Spleen (tissue), 13 donors: Measurements from ENCODE around the gene PRDX5. TPM values are rescaled to one million over a fixed set of nuclear protein-coding genes. Genes with fewer than 3 reads are reported as not detected.

Experiments used
- DNase-seq: peaks from one replicate; pipeline ENCODE4 v3.0.0-alpha.2; 2020
- H3K27ac ChIP-seq, 8 donors: fragments of 200-600 bp; sonication (generic) in 7 of 8; 1 replicate in 4 of 8; 2 replicates in 4 of 8; pipeline versions ENCODE4 v1.5.0 to v1.8.0; 2016 to 2021; ENCODE audit warnings: inconsistent platforms in 4 of 8, mild to moderate bottlenecking in 4 of 8, moderate library complexity in 1 of 8
- H3K27me3 ChIP-seq, 7 donors: fragments of 200-600 bp; sonication (generic) in 6 of 7; replicated peaks in 1 of 7; 1 replicate in 4 of 7; 2 replicates in 3 of 7; pipeline versions ENCODE4 v1.5.0 to v1.8.0; 2016 to 2021; ENCODE audit warnings: inconsistent platforms in 3 of 7, mild to moderate bottlenecking in 1 of 7
- H3K36me3 ChIP-seq, 6 donors: fragments of 200-600 bp; sonication (generic) in 5 of 6; 1 replicate in 4 of 6; 2 replicates in 2 of 6; pipeline versions ENCODE4 v1.5.0 to v1.8.0; 2016 to 2021; ENCODE audit warnings: inconsistent platforms in 2 of 6
- H3K4me1 ChIP-seq, 6 donors: fragments of 200-600 bp; sonication (generic) in 5 of 6; 1 replicate in 3 of 6; 2 replicates in 3 of 6; pipeline versions ENCODE4 v1.5.0 to v1.8.0; 2016 to 2021; ENCODE audit warnings: inconsistent platforms in 3 of 6
- H3K4me3 ChIP-seq, 8 donors: fragments of 200-600 bp; sonication (generic) in 7 of 8; 1 replicate in 4 of 8; 2 replicates in 4 of 8; pipeline versions ENCODE4 v1.5.0 to v1.8.0; 2016 to 2021; ENCODE audit warnings: inconsistent platforms in 4 of 8, mild to moderate bottlenecking in 4 of 8, moderate library complexity in 2 of 8
- H3K9me3 ChIP-seq, 8 donors: fragments of 200-600 bp; sonication (generic) in 7 of 8; 1 replicate in 4 of 8; 2 replicates in 4 of 8; pipeline versions ENCODE4 v1.5.0 to v1.8.0; 2016 to 2021; ENCODE audit warnings: inconsistent platforms in 4 of 8
- POLR2A ChIP-seq, 3 donors: fragments of 450-650 bp; IDR thresholded peaks; one replicate each; pipeline ENCODE4 v1.5.1; 2017; ENCODE audit warnings: antibody characterized with exemption in 3 of 3, mild to moderate bottlenecking in 1 of 3
- POLR2AphosphoS5 ChIP-seq, 3 donors: sonication (generic); formaldehyde crosslinking; IDR thresholded peaks; one replicate each; pipeline ENCODE4 v1.5.1; 2017; ENCODE audit warnings: antibody characterized with exemption in 3 of 3
- WGBS, 5 donors: extraction: QIAGEN DNeasy Blood & Tissue Kit in 3 of 5; methylation state at CpG; one replicate each; pipeline versions ENCODE4 v1.1.5 to v1.1.7; 2013 to 2018; 5-methylcytosine and 5-hydroxymethylcytosine counted together
- intact Hi-C: fragments of 100-400 bp; cut with DNase I; formaldehyde crosslinking; loops from one replicate; pipeline ENCODE4 v1.15.0; 2023; ENCODE audit warnings: low total_unique reads
- long read RNA-seq, 2 donors: transcript quantifications; one replicate each; lab custom pipeline, GENCODE V29; 2026
- polyA plus RNA-seq, 3 donors: library from polyadenylated mRNA; stranded (reverse); fragments of 200-250 nt; gene quantifications; one replicate each; pipeline ENCODE4 v1.2.1, GENCODE V29; 2013
- total RNA-seq, 7 donors: library from RNA; depleted of rRNA in 3 of 7; stranded (reverse); fragments of >200 nt in 3 of 7; fragmentation: NEBNext Ultra II Directional in 4 of 7; extraction: Animal tissue kit (Norgen Biotek cat#: 25700) in 4 of 7; gene quantifications; one replicate each; pipeline versions ENCODE4 v1.1.0 to v1.2.1, GENCODE V29; 2016 to 2021
- TF ChIP-seq, protein P1 (sequence below), 11 experiments: fragments of 200-600 bp in 7 of 11; fragments of 450-650 bp in 4 of 11; sonication (generic) in 4 of 11; IDR thresholded peaks in 8 of 11; conservative IDR thresholded peaks in 3 of 11; 1 replicate in 7 of 11; 2 replicates in 4 of 11; pipeline versions ENCODE4 v1.4.0 to v1.8.0; 2016 to 2021; ENCODE audit warnings: antibody characterized with exemption in 11 of 11, inconsistent platforms in 4 of 11, mild to moderate bottlenecking in 1 of 11
- donor health status: healthy with polysubstance abuse.
- donor health status: DM: no; HTN: no; CAD: no; lungs with moderate emphysema.
- donor health status: DM: no; HTN: no; CAD: no.
- donor health status: Bipolar disorder and iron deficiency.
- donor health status: healthy.
- donor health status: DM: no; HTN: no; CAD: no.
- donor health status: DM: yes; HTN: yes; CAD: no.

PRDX5 gene
- total RNA-seq (100 to 1,000 TPM in 3 of 7 donors, 10 to 100 TPM in 4; 77.0 to 169 (median 95.6) TPM), polyA plus RNA-seq (100 to 1,000 TPM; 181 to 302 (median 237) TPM)
- long read RNA-seq, donor 1, transcript PRDX5-202 (4 exons, 463 nt), result minor isoform, 7 of 193 reads
- long read RNA-seq, donor 1, transcript PRDX5-201 (6 exons, 893 nt), result major isoform, 103 of 193 reads
- long read RNA-seq, donor 1, partial matches to known transcripts, result 68 of 193 reads
- long read RNA-seq, donor 1, other reads (novel, unspliced or antisense), result 15 of 193 reads
- long read RNA-seq, donor 2, transcript PRDX5-201 (6 exons, 893 nt), result major isoform, 76 of 126 reads
- long read RNA-seq, donor 2, partial matches to known transcripts, result 37 of 126 reads
- long read RNA-seq, donor 2, other reads (novel, unspliced or antisense), result 8 of 126 reads

DNA sequence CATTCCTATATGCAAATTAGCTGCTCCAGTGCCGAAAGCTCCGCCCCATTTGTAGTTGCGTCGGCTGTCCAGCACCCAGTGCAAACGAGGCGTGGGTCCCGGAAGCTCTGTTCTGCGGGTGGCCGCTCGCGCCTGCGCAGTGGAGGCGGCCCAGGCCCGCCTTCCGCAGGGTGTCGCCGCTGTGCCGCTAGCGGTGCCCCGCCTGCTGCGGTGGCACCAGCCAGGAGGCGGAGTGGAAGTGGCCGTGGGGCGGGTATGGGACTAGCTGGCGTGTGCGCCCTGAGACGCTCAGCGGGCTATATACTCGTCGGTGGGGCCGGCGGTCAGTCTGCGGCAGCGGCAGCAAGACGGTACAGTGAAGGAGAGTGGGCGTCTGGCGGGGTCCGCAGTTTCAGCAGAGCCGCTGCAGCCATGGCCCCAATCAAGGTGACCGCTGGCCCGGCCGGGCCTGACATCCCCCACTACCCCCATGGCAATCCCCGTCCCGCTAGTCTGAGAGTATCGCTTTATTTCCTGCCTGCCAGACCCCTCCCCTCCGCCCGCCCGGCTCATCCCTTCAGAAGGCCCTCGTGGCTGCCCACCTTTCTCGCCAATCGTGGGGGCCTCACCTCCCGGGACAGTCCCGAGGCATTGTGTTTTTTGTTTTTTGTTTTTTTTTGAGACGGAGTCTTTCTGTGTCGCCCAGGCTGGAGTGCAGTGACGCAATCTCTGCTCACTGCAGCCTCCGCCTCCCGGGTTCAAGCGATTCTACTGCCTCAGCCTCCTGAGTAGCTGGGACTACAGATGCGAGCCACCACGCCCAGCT, at the start of gene PRDX5:
Gene PRDX5 (plus strand): TSS at position 161 of the 805 bp plus-strand sequence. CDS start 95 bp downstream, at position 256.
- peaks cover 0 to 71% (median 45%) of the 10 kb centered on the region in 6 donors for H3K36me3 ChIP-seq
- H3K27ac ChIP-seq, result peak within 1 kb of the TSS; percentile 93 to 100 (median 99)
- 0% methylated on average over 26 to 61 of the region's 61 CpGs for WGBS, 5 donors
- intact Hi-C loops, result no loop called here
- no peaks in the 10 kb centered on the region for H3K9me3 ChIP-seq
- H3K27me3 ChIP-seq, result no peaks in the 10 kb centered on the region
- peaks cover 4 to 62% (median 36%) of the 10 kb centered on the region in 6 donors for H3K4me1 ChIP-seq
- H3K4me3 ChIP-seq, result peak within 1 kb of the TSS; percentile 52 to 79 (median 74)
- DNase-seq, result peak; percentile 99
- TF ChIP-seq, protein P1, sequence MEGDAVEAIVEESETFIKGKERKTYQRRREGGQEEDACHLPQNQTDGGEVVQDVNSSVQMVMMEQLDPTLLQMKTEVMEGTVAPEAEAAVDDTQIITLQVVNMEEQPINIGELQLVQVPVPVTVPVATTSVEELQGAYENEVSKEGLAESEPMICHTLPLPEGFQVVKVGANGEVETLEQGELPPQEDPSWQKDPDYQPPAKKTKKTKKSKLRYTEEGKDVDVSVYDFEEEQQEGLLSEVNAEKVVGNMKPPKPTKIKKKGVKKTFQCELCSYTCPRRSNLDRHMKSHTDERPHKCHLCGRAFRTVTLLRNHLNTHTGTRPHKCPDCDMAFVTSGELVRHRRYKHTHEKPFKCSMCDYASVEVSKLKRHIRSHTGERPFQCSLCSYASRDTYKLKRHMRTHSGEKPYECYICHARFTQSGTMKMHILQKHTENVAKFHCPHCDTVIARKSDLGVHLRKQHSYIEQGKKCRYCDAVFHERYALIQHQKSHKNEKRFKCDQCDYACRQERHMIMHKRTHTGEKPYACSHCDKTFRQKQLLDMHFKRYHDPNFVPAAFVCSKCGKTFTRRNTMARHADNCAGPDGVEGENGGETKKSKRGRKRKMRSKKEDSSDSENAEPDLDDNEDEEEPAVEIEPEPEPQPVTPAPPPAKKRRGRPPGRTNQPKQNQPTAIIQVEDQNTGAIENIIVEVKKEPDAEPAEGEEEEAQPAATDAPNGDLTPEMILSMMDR (IDR thresholded peaks at IDR 0.05 in 8 of 11, conservative IDR thresholded peaks at IDR 0.05 in 3 of 11), result peak; percentile 36 to 83 (median 72)
- TF ChIP-seq POLR2A (IDR thresholded peaks at IDR 0.05) (peak in 2 of 3 donors; percentile 44 to 77), POLR2AphosphoS5 (IDR thresholded peaks at IDR 0.05) (peak; percentile 88 to 95 (median 93))

DNA sequence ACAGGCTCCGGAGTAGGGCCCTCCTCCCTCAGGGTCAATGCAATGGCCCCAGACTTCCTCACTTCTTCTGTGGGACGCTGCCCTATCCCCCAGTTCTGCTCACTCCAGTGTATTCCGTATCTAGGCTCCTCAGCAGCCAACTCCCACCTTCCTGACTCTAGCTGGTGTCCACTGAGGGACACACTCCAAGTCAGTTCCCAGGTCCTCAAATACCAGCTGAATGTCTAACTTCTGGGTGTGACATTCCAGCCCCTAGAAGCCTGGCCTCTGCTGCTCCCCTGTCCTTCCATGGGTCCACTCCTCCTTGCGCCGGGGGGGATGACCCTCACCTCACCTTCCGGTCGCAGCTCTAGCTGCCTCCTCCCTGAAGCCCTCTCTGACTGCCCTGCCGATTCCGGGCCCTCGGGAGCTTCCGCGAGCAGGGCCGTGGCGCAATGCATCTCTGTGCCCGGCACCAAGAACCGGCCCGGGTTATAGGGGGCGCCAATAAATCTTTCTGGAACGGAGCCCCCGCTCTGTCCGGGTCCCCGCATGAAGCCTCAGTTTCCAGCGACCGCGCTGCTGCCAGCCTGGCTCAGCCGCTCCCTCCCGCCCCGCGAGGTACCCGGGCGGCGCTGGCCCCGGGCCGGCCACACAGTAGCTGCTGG, 48.9 kb upstream of the PRDX5 start:
- DNase-seq, result peak; percentile 94
- WGBS, 5 donors, result 1 to 5% (median 2%) methylated on average over 17 to 34 of the region's 34 CpGs
- Histone ChIP-seq H3K36me3 (peaks cover 0 to 36% (median 16%) of the 10 kb centered on the region in 6 donors), H3K27me3 (no peaks in the 10 kb centered on the region), H3K9me3 (no peaks in the 10 kb centered on the region), H3K4me3 (peak overlapping the region; percentile 61 to 99 (median 90)), H3K4me1 (peaks cover 27 to 56% (median 39%) of the 10 kb centered on the region in 6 donors), H3K27ac (peak overlapping the region; percentile 80 to 100 (median 98))
- intact Hi-C loops, result no loop called here
- peak in 1 of 3 donors; percentile 32 for TF ChIP-seq POLR2A (IDR thresholded peaks at IDR 0.05)
- TF ChIP-seq POLR2AphosphoS5 (IDR thresholded peaks at IDR 0.05), result no peak

DNA sequence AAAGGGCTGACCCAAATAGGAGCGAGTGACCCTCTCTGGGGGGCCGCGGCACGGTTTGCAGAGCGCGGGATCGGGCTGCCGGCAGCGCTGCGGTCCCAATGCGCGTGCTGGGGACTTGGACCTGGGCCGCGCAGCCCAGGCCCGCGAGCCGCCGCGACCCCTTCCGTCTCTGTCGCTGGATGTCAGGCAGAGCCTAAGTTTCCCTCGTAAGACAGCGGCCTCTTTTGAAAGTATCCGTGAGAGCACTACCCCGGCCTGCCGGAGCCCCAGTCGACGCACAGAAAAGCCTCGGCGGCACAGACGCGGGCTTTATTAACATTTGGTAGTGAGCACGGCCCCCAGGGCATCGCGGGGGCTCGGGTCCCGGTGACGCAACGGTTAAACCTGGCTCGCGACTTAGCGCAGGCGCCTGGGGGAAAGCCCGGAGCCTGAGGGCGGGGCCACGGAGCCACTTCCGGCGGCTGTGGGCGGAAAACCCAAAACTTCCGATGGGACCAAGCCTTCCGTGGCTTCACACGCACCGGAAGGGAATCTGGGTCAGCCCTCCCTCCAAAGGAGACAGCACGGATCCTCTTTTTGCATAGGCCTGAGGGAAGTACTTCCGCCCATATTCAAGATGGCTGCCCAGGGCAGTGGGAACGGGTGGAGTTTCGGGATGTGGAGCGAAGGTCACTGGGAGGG, 48.2 kb upstream of the PRDX5 start:
- H3K27ac ChIP-seq, result peak overlapping the region; percentile 80 to 100 (median 98)

More for the DNA sequence above, 48.2 kb upstream of the PRDX5 start:
- TF ChIP-seq POLR2AphosphoS5 (IDR thresholded peaks at IDR 0.05) (peak; percentile 97 to 99 (median 98)), POLR2A (IDR thresholded peaks at IDR 0.05) (peak in 2 of 3 donors; percentile 25 to 33)
- TF ChIP-seq, protein P1 (IDR thresholded peaks at IDR 0.05 in 8 of 11, conservative IDR thresholded peaks at IDR 0.05 in 3 of 11), result peak in 6 of 11 experiments; percentile 7 to 36 (median 22)
- peaks cover 27 to 56% (median 39%) of the 10 kb centered on the region in 6 donors for H3K4me1 ChIP-seq
- H3K4me3 ChIP-seq, result peak overlapping the region; percentile 61 to 99 (median 90)
- no peaks in the 10 kb centered on the region for H3K27me3 ChIP-seq
- H3K9me3 ChIP-seq, result no peaks in the 10 kb centered on the region
- WGBS, 5 donors, result 0 to 2% (median 0%) methylated on average over 20 to 58 of the region's 58 CpGs
- peaks cover 0 to 30% (median 11%) of the 10 kb centered on the region in 6 donors for H3K36me3 ChIP-seq
- DNase-seq, result peak; percentile 99
- intact Hi-C loops, result no loop called here
